HL-60 (cell line): ENCODE results near the gene HSDL1.

Source experiments
- POLR2AphosphoS5 ChIP-seq: IDR thresholded peaks from 2 replicates; pipeline ENCODE4 v1.6.1; 2012; ENCODE audit warnings: low read depth
- SPI1 ChIP-seq: IDR thresholded peaks from 2 replicates; pipeline ENCODE4 v1.6.1; 2012; ENCODE audit warnings: low read depth, mild to moderate bottlenecking, borderline replicate concordance
- TF ChIP-seq, protein P1 (sequence below): IDR thresholded peaks from one replicate; pipeline ENCODE4 v1.5.1; 2011; ENCODE audit warnings: low read length, control low read depth, inconsistent platforms; ENCODE audit not compliant: insufficient read depth
- TF ChIP-seq, protein P2 (sequence below): IDR thresholded peaks from 2 replicates; pipeline ENCODE4 v1.6.1; 2012; ENCODE audit warnings: low read depth; ENCODE audit not compliant: insufficient replicate concordance

DNA sequence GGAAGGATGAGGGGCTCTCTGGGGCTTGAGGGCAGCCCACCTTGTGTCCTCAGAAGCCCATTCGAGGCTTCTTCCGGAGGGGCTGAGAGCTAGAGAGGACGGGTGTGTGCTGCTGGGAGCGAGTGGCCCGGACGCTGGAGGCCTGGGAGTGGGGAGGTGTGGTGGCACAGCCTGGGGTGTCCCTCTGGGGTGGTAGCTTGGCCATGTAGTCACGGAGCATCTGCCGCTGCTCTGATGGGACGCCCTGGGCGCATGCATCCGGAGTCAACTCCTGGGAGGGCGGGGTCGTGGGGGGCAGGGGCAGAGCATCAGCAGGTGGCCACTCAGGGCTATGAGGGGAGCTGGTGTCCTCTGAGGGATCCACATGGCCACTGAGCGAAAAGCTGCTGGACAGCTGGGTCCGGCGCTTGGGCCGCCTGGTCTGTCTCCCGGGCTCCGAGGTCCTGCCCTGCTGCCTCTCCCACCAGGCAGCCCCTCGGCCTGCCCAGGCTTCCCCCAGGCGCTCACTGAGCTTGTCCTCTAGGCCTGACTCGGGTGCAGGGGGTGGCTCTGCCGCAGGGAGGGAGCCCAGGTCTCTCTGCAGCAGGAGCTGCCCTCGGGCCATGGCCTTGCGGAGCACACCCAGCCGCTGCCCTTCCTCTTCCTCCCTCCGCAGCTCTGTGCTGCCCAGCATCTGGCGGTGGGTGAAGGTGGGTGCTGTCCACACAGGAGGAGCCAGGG is 34.1 kb upstream of the HSDL1 start:
- TF ChIP-seq, protein P1, sequence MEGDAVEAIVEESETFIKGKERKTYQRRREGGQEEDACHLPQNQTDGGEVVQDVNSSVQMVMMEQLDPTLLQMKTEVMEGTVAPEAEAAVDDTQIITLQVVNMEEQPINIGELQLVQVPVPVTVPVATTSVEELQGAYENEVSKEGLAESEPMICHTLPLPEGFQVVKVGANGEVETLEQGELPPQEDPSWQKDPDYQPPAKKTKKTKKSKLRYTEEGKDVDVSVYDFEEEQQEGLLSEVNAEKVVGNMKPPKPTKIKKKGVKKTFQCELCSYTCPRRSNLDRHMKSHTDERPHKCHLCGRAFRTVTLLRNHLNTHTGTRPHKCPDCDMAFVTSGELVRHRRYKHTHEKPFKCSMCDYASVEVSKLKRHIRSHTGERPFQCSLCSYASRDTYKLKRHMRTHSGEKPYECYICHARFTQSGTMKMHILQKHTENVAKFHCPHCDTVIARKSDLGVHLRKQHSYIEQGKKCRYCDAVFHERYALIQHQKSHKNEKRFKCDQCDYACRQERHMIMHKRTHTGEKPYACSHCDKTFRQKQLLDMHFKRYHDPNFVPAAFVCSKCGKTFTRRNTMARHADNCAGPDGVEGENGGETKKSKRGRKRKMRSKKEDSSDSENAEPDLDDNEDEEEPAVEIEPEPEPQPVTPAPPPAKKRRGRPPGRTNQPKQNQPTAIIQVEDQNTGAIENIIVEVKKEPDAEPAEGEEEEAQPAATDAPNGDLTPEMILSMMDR = no peak
- TF ChIP-seq, protein P2, sequence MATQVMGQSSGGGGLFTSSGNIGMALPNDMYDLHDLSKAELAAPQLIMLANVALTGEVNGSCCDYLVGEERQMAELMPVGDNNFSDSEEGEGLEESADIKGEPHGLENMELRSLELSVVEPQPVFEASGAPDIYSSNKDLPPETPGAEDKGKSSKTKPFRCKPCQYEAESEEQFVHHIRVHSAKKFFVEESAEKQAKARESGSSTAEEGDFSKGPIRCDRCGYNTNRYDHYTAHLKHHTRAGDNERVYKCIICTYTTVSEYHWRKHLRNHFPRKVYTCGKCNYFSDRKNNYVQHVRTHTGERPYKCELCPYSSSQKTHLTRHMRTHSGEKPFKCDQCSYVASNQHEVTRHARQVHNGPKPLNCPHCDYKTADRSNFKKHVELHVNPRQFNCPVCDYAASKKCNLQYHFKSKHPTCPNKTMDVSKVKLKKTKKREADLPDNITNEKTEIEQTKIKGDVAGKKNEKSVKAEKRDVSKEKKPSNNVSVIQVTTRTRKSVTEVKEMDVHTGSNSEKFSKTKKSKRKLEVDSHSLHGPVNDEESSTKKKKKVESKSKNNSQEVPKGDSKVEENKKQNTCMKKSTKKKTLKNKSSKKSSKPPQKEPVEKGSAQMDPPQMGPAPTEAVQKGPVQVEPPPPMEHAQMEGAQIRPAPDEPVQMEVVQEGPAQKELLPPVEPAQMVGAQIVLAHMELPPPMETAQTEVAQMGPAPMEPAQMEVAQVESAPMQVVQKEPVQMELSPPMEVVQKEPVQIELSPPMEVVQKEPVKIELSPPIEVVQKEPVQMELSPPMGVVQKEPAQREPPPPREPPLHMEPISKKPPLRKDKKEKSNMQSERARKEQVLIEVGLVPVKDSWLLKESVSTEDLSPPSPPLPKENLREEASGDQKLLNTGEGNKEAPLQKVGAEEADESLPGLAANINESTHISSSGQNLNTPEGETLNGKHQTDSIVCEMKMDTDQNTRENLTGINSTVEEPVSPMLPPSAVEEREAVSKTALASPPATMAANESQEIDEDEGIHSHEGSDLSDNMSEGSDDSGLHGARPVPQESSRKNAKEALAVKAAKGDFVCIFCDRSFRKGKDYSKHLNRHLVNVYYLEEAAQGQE = no peak
- TF ChIP-seq POLR2AphosphoS5 (no peak), SPI1 (no peak)
